DLD1 (cell line): ENCODE measurements around the gene VWF.
"Not testable (repeated sequence)": the region's sequence is repeated elsewhere in the genome, so short reads cannot be mapped to it uniquely, and the experiment has no call there.

Experiments
- in situ Hi-C: cut with HindIII; loops from 2 replicates; pipeline ENCODE4 v1.10.0; 2017; ENCODE audit warnings: low sequenced_read_pairs

VWF gene

GRCh38 chr12:6038160-6038559, 86.3 kb downstream of the VWF start:
- in situ Hi-C loops = no loop called here

- in situ Hi-C loops = no loop called here
Measured at GRCh38 chr12:6037459-6037858, 87.0 kb downstream of the VWF start.

GRCh38 chr12:6036509-6036908, 88.0 kb downstream of the VWF start:
- in situ Hi-C loops = no loop called here

GRCh38 chr12:6034596-6034995, 89.9 kb downstream of the VWF start:
- in situ Hi-C loops = no loop called here

GRCh38 chr12:6033546-6033945, 90.9 kb downstream of the VWF start:
- in situ Hi-C loops = no loop called here

GRCh38 chr12:6032726-6033125, 91.7 kb downstream of the VWF start:
- in situ Hi-C loops = no loop called here

GRCh38 chr12:6031001-6031400, 93.5 kb downstream of the VWF start:
- in situ Hi-C loops = no loop called here

GRCh38 chr12:6030081-6030480, 94.4 kb downstream of the VWF start:
- in situ Hi-C loops = no loop called here

- in situ Hi-C loops = no loop called here
Measured at GRCh38 chr12:6029401-6029800, 95.1 kb downstream of the VWF start.

GRCh38 chr12:6026998-6027397, 97.5 kb downstream of the VWF start:
- in situ Hi-C loops = no loop called here

- in situ Hi-C loops = not testable (repeated sequence)
Measured at GRCh38 chr12:6025703-6026298, 98.7 kb downstream of the VWF start.

GRCh38 chr12:6024066-6024465, 100.4 kb downstream of the VWF start:
- in situ Hi-C loops = not testable (repeated sequence)

- in situ Hi-C loops = no loop called here
Measured at GRCh38 chr12:6020930-6021329, 103.5 kb downstream of the VWF start.

- in situ Hi-C loops = not testable (repeated sequence)
Measured at GRCh38 chr12:6020511-6020910, 104.0 kb downstream of the VWF start.

GRCh38 chr12:6019256-6019655, 105.2 kb downstream of the VWF start:
- in situ Hi-C loops = not testable (repeated sequence)

GRCh38 chr12:6018265-6018664, 106.2 kb downstream of the VWF start:
- in situ Hi-C loops = no loop called here

GRCh38 chr12:6016756-6017155, 107.7 kb downstream of the VWF start:
- in situ Hi-C loops = no loop called here

- in situ Hi-C loops = not testable (repeated sequence)
Measured at GRCh38 chr12:6016004-6016403, 108.5 kb downstream of the VWF start.

- in situ Hi-C loops = not testable (repeated sequence)
Measured at GRCh38 chr12:6015271-6015670, 109.2 kb downstream of the VWF start.

GRCh38 chr12:6010631-6011350, 113.7 kb downstream of the VWF start:
- in situ Hi-C loops = not testable (repeated sequence)

- in situ Hi-C loops = no loop called here
Measured at GRCh38 chr12:5997260-5997659, 127.2 kb downstream of the VWF start.

- in situ Hi-C loops = no loop called here
Measured at GRCh38 chr12:5996459-5996858, 128.0 kb downstream of the VWF start.

GRCh38 chr12:5989621-5990020, 134.8 kb downstream of the VWF start:
- in situ Hi-C loops = no loop called here
